Measurements from ENCODE around the gene VEPH1. TPM values are rescaled to one million over a fixed set of nuclear protein-coding genes. Genes with fewer than 3 reads are reported as not detected.

VEPH1 gene
- total and polyA plus RNA-seq, 9 of the 15 experiments (the other 6 are each of a cell fraction or from before 2014, with no cell fraction given) = 4.5 to 15.6 (median 5.8) TPM

GRCh38 chr3:157523814-157524213 lies 20.6 kb upstream of the VEPH1 start:
- Histone ChIP-seq H3K4me2 (ENCODE audit: insufficient read depth, low read length) (no peak overlapping the region), H3K9me1 (ENCODE audit: control insufficient read depth, insufficient read depth, low read length) (no peaks in the 10 kb centered on the region), H3K27ac (ENCODE audit: extremely low read depth, low read depth, low read length) (no peak overlapping the region), H3K79me2 (ENCODE audit: control insufficient read depth, insufficient read depth, low read length) (no peaks in the 10 kb centered on the region), H3K9me3 (replicated peaks; ENCODE audit: control insufficient read depth, insufficient read depth, low read depth, low read length) (no peaks in the 10 kb centered on the region), H3K4me3 (no peak overlapping the region), H3K27me3 (ENCODE audit: control insufficient read depth in 2 of 2, insufficient read depth in 2 of 2, low read length in 2 of 2) (no peaks in the 10 kb centered on the region), H2AFZ (ENCODE audit: low read depth, low read length) (no peak overlapping the region), H3K36me3 (ENCODE audit: control insufficient read depth, insufficient read depth, low read length) (no peaks in the 10 kb centered on the region), H3K9ac (ENCODE audit: insufficient read depth in 1 of 2, low read depth in 2 of 2, low read length in 2 of 2) (no peak overlapping the region), H3K4me1 (replicated peaks in 1 of 2; ENCODE audit: control insufficient read depth in 2 of 2, insufficient read depth in 2 of 2, low read length in 2 of 2) (peaks cover 0 to 5% of the 10 kb centered on the region in 2 experiments; a peak in 1 of 5 replicates), H4K20me1 (replicated peaks; ENCODE audit: control insufficient read depth, insufficient read depth, low read length) (no peaks in the 10 kb centered on the region)
- no TSS peak for BruUV-seq (replicated peaks)
- FAIRE-seq (no peak), ATAC-seq (no peak), DNase-seq (ENCODE audit: extremely low read depth in 1 of 4, low spot score in 3 of 4) (no peak)
- TF ChIP-seq IRF2 (CRISPR knock-in tag; IDR thresholded peaks at IDR 0.05) = no peak
- TF ChIP-seq ZNF146 (CRISPR knock-in tag; IDR thresholded peaks at IDR 0.05; ENCODE audit: unreplicated experiment) = peak; percentile 44
- ChIA-PET CTCF (ENCODE audit: low intra/inter-chr PET ratio) (no interaction called here), POLR2A (interaction anchor here (0.6 to 2.6 kb wide), 2 partner anchors 9 kb away, joined by 4 to 15 read pairs; no protein-coding TSS in a partner anchor)
- intact Hi-C loops (cut with micrococcal nuclease) = no loop called here
- in situ Hi-C loops (cut with MboI) = no loop called here
- 89% methylated on average over 1 of the region's 1 CpG for WGBS (ENCODE audit: insufficient coverage, low coverage, missing lambda C conversion rate)

- Histone ChIP-seq H3K9me1 (ENCODE audit: control insufficient read depth, insufficient read depth, low read length) (no peaks in the 10 kb centered on the region), H2AFZ (ENCODE audit: low read depth, low read length) (no peak overlapping the region), H3K27me3 (ENCODE audit: control insufficient read depth in 2 of 2, insufficient read depth in 2 of 2, low read length in 2 of 2) (no peaks in the 10 kb centered on the region), H3K79me2 (ENCODE audit: control insufficient read depth, insufficient read depth, low read length) (no peaks in the 10 kb centered on the region), H3K27ac (ENCODE audit: extremely low read depth, low read depth, low read length) (no peak overlapping the region), H4K20me1 (replicated peaks; ENCODE audit: control insufficient read depth, insufficient read depth, low read length) (no peaks in the 10 kb centered on the region), H3K9me3 (replicated peaks; ENCODE audit: control insufficient read depth, insufficient read depth, low read depth, low read length) (no peaks in the 10 kb centered on the region), H3K4me1 (replicated peaks in 1 of 2; ENCODE audit: control insufficient read depth in 2 of 2, insufficient read depth in 2 of 2, low read length in 2 of 2) (no peaks in the 10 kb centered on the region), H3K4me3 (no peak overlapping the region), H3K4me2 (ENCODE audit: insufficient read depth, low read length) (no peak overlapping the region), H3K36me3 (ENCODE audit: control insufficient read depth, insufficient read depth, low read length) (no peaks in the 10 kb centered on the region), H3K9ac (ENCODE audit: insufficient read depth in 1 of 2, low read depth in 2 of 2, low read length in 2 of 2) (no peak overlapping the region)
- ATAC-seq (no peak), DNase-seq (ENCODE audit: extremely low read depth in 1 of 4, low spot score in 3 of 4) (no peak), FAIRE-seq (no peak)
- intact Hi-C loops (cut with micrococcal nuclease) = no loop called here
- POLR2A ChIA-PET = interaction anchor here (0.5 to 2.6 kb wide), 3 partner anchors 9 to 1091 kb away, joined by 3 to 15 read pairs (median 3); no protein-coding TSS in a partner anchor
- CTCF ChIA-PET (ENCODE audit: low intra/inter-chr PET ratio) = no interaction called here
- TF ChIP-seq POLR2B (IDR thresholded peaks at IDR 0.05; ENCODE audit: low read depth, partially characterized antibody) = no peak
- BruUV-seq (replicated peaks) = no TSS peak
- in situ Hi-C loops (cut with MboI) = no loop called here
Observed at GRCh38 chr3:157522648-157523047, 19.4 kb upstream of the VEPH1 start.
